ENCODE results near the gene PRTG. TPM values are rescaled to one million over a fixed set of nuclear protein-coding genes. Genes with fewer than 3 reads are reported as not detected.

Gene PRTG
- total and polyA plus RNA-seq, 2 of the 13 experiments (the other 11 are each of a cell fraction or from before 2014, with no cell fraction given) = 13.2 to 22.3 TPM

DNA sequence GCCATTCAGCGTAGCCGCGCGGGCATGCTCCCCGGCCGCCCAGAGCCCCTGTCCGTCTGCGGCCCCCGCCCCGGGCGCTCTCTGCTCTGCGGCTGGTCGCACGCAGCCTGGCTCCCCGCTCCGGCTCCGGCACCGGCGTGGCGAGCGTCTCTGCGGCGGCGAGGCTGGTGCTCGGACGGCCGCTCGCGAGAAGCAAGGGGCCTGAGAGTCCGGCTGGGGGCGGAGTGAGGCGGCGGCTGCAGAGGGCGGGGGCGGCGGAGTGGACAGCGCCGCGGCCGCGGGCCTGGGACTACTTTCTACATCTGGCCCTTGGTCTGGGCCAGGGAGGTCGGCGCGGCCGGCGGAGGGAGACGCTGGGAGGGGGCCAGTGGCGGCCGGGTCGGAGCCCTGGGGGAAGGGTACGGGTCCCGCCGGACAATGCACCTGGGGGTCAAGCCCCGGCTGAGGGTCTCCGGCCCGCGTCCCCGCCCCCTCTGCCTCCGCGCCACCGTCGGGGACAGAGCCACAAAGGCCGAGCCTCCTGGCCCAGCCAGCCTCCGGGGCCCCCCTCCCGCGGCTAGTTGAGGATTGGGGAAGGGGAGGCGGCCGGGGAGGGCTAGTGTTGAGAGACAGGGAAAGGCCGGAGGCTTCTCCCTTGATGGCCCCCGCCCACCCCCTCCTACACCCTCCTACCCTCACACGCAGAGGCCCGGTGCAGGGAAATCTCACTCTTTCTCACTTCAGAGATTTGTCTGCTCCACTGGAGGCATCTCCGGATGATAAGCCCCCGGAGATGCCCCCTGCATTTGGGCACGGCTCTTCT lies at the start of gene PRTG (continued):
- TF ChIP-seq THAP9 (CRISPR knock-in tag; IDR thresholded peaks at IDR 0.05; ENCODE audit: borderline replicate concordance) (no peak; the same call in 1 of the 2 replicates), NR2F1 (CRISPR knock-in tag; IDR thresholded peaks at IDR 0.05) (peak; percentile 60 to 80; a peak in 3 of 4 replicates), ZNF615 (CRISPR knock-in tag; IDR thresholded peaks at IDR 0.05; ENCODE audit: borderline replicate concordance) (0 out of 2 replicates have a peak, but pooled peaks have one; percentile 24), NRL (CRISPR knock-in tag; IDR thresholded peaks at IDR 0.05; ENCODE audit: borderline replicate concordance) (peak; percentile 77; the same call in 1 of the 2 replicates), ZNF17 (CRISPR knock-in tag; IDR thresholded peaks at IDR 0.05) (no peak), HES4 (CRISPR knock-in tag; IDR thresholded peaks at IDR 0.05; ENCODE audit: borderline replicate concordance) (no peak; the same call in 1 of the 2 replicates), ZNF616 (CRISPR knock-in tag; IDR thresholded peaks at IDR 0.05; ENCODE audit: low read depth) (no peak), ZNF644 (CRISPR knock-in tag; IDR thresholded peaks at IDR 0.05; ENCODE audit: low read depth) (0 out of 2 replicates have a peak, but pooled peaks have one; percentile 15), PITX1 (CRISPR knock-in tag; IDR thresholded peaks at IDR 0.05) (0 out of 2 replicates have a peak, but pooled peaks have one; percentile 36), ZGPAT (CRISPR knock-in tag; IDR thresholded peaks at IDR 0.05) (peak; percentile 94), SMYD3 (CRISPR knock-in tag; IDR thresholded peaks at IDR 0.05) (no peak), ELF4 (CRISPR knock-in tag; IDR thresholded peaks at IDR 0.05; ENCODE audit: borderline replicate concordance) (no peak), ZBTB42 (CRISPR knock-in tag; IDR thresholded peaks at IDR 0.05) (peak; percentile 96), ZFX (CRISPR knock-in tag; IDR thresholded peaks at IDR 0.05; ENCODE audit: low read depth) (peak; percentile 91), MEIS1 (CRISPR knock-in tag; IDR thresholded peaks at IDR 0.05; ENCODE audit: borderline replicate concordance) (no peak), NCOA5 (CRISPR knock-in tag; IDR thresholded peaks at IDR 0.05) (no peak)
- TF ChIP-seq, protein P1, sequence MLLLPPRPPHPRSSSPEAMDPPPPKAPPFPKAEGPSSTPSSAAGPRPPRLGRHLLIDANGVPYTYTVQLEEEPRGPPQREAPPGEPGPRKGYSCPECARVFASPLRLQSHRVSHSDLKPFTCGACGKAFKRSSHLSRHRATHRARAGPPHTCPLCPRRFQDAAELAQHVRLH (CRISPR knock-in tag; IDR thresholded peaks at IDR 0.05; ENCODE audit: borderline replicate concordance, low read depth) = no peak
- TF ChIP-seq, protein P2, sequence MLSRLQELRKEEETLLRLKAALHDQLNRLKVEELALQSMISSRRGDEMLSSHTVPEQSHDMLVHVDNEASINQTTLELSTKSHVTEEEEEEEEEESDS (CRISPR knock-in tag; IDR thresholded peaks at IDR 0.05; ENCODE audit: borderline replicate concordance) = 0 out of 2 replicates have a peak, but pooled peaks have one; percentile 28
- TF ChIP-seq, protein P3, sequence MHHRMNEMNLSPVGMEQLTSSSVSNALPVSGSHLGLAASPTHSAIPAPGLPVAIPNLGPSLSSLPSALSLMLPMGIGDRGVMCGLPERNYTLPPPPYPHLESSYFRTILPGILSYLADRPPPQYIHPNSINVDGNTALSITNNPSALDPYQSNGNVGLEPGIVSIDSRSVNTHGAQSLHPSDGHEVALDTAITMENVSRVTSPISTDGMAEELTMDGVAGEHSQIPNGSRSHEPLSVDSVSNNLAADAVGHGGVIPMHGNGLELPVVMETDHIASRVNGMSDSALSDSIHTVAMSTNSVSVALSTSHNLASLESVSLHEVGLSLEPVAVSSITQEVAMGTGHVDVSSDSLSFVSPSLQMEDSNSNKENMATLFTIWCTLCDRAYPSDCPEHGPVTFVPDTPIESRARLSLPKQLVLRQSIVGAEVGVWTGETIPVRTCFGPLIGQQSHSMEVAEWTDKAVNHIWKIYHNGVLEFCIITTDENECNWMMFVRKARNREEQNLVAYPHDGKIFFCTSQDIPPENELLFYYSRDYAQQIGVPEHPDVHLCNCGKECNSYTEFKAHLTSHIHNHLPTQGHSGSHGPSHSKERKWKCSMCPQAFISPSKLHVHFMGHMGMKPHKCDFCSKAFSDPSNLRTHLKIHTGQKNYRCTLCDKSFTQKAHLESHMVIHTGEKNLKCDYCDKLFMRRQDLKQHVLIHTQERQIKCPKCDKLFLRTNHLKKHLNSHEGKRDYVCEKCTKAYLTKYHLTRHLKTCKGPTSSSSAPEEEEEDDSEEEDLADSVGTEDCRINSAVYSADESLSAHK (CRISPR knock-in tag; IDR thresholded peaks at IDR 0.05; ENCODE audit: borderline replicate concordance) = no peak

Measured in HepG2 (cell line).